ENCODE data around the gene HAPLN2. TPM values are rescaled to one million over a fixed set of nuclear protein-coding genes. Genes with fewer than 3 reads are reported as not detected.

The HAPLN2 gene
- total and polyA plus RNA-seq, 2 of the 8 experiments (the other 6 are each of a cell fraction or from before 2014, with no cell fraction given), result 0.19 to 0.51 TPM

GRCh38 chr1:156598731-156599432, 20.3 kb upstream of the HAPLN2 start (continued):
- TF ChIP-seq, protein P1, sequence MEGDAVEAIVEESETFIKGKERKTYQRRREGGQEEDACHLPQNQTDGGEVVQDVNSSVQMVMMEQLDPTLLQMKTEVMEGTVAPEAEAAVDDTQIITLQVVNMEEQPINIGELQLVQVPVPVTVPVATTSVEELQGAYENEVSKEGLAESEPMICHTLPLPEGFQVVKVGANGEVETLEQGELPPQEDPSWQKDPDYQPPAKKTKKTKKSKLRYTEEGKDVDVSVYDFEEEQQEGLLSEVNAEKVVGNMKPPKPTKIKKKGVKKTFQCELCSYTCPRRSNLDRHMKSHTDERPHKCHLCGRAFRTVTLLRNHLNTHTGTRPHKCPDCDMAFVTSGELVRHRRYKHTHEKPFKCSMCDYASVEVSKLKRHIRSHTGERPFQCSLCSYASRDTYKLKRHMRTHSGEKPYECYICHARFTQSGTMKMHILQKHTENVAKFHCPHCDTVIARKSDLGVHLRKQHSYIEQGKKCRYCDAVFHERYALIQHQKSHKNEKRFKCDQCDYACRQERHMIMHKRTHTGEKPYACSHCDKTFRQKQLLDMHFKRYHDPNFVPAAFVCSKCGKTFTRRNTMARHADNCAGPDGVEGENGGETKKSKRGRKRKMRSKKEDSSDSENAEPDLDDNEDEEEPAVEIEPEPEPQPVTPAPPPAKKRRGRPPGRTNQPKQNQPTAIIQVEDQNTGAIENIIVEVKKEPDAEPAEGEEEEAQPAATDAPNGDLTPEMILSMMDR (IDR thresholded peaks at IDR 0.05; ENCODE audit: control extremely low read depth in 1 of 3, insufficient read depth in 1 of 3, low read depth in 1 of 3, low read length in 3 of 3), result no peak
- TF ChIP-seq CEBPB (IDR thresholded peaks at IDR 0.05; ENCODE audit: low read depth, low read length) (no peak), HDAC6 (IDR thresholded peaks at IDR 0.05; ENCODE audit: low read depth, low read length) (no peak)

Data from H1 (cell line).